NT2/D1 (cell line): ENCODE measurements around the gene CEBPE.

Experiments
- DNase-seq: peaks from one replicate; pipeline ENCODE4 v3.0.0-alpha.2; 2011; ENCODE audit warnings: low read depth, low spot score
- H3K27me3 ChIP-seq: 2 replicates; pipeline ENCODE4 v1.6.0; 2011; ENCODE audit warnings: mild to moderate bottlenecking; ENCODE audit not compliant: insufficient read length, insufficient read depth
- H3K36me3 ChIP-seq: 2 replicates; pipeline ENCODE4 v1.6.1; 2011; ENCODE audit warnings: mild to moderate bottlenecking, low read length, mixed read lengths; ENCODE audit not compliant: insufficient read depth, insufficient read length
- H3K4me1 ChIP-seq: 2 replicates; pipeline ENCODE4 v1.5.1; 2011; ENCODE audit not compliant: insufficient read depth, insufficient read length
- H3K4me3 ChIP-seq: 2 replicates; pipeline ENCODE4 v1.5.1; 2011; ENCODE audit warnings: low read depth; ENCODE audit not compliant: insufficient read length
- H3K9ac ChIP-seq: 2 replicates; pipeline ENCODE4 v1.6.0; 2011; ENCODE audit warnings: low read depth; ENCODE audit not compliant: insufficient read length
- H3K9me3 ChIP-seq: 2 replicates; pipeline ENCODE4 v1.5.1; 2011; ENCODE audit warnings: mild to moderate bottlenecking, low read length; ENCODE audit not compliant: insufficient read depth
- SUZ12 ChIP-seq: IDR thresholded peaks from 2 replicates; pipeline ENCODE4 v1.6.1; 2011; ENCODE audit not compliant: insufficient read length, insufficient read depth; ENCODE audit errors: extremely low read depth
- YY1 ChIP-seq: IDR thresholded peaks from 2 replicates; pipeline ENCODE4 v1.6.1; 2011; ENCODE audit not compliant: insufficient read length, insufficient read depth
- ZNF274 ChIP-seq: IDR thresholded peaks from 2 replicates; pipeline ENCODE4 v1.6.1; 2011; ENCODE audit warnings: mild to moderate bottlenecking, low read depth, low read length

Gene CEBPE

DNA sequence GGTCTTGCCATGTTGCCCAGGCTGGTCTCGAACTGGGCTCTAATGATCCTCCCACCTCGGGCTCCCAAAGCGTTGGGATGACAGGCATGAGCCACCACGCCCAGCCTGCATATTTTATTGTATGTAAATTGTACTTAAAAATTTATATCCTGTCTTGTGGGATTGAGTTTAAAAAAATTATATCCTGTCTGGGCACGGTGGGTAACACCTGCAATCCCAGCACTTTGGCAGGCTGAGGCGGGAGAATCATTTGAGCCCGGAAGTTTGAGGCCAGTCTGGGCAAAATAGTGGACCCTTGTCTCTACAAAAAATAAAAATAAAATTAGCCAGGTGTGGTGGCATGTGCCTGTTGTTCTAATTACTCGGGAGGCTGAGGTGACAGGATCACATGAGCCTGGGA, 13.9 kb upstream of the CEBPE start:
- H3K36me3 ChIP-seq: peaks cover 7% of the 10 kb centered on the region
- H3K27me3 ChIP-seq: no peaks in the 10 kb centered on the region
- no peaks in the 10 kb centered on the region for H3K9me3 ChIP-seq

GRCh38 chr14:23131482-23131881, 12.4 kb upstream of the CEBPE start:
- DNase-seq: no peak
- Histone ChIP-seq H3K9ac (no peak overlapping the region), H3K4me1 (peaks cover 2% of the 10 kb centered on the region), H3K36me3 (peaks cover 7% of the 10 kb centered on the region), H3K27me3 (no peaks in the 10 kb centered on the region), H3K4me3 (no peak overlapping the region), H3K9me3 (no peaks in the 10 kb centered on the region)
- TF ChIP-seq YY1: no peak
- no peak for TF ChIP-seq SUZ12
- no peak for TF ChIP-seq ZNF274

More for the DNA sequence above, 13.9 kb upstream of the CEBPE start:
- DNase-seq: no peak
- no peak overlapping the region for H3K4me3 ChIP-seq
- TF ChIP-seq SUZ12 (no peak), YY1 (no peak), ZNF274 (no peak)
- no peaks in the 10 kb centered on the region for H3K4me1 ChIP-seq
- H3K9ac ChIP-seq: no peak overlapping the region

- TF ChIP-seq ZNF274: no peak
- no peak for TF ChIP-seq YY1
- TF ChIP-seq SUZ12: no peak
- Histone ChIP-seq H3K9ac (no peak overlapping the region), H3K27me3 (no peaks in the 10 kb centered on the region), H3K4me1 (peaks cover 2% of the 10 kb centered on the region), H3K36me3 (peaks cover 7% of the 10 kb centered on the region), H3K4me3 (no peak overlapping the region), H3K9me3 (no peaks in the 10 kb centered on the region)
- DNase-seq: no peak
Measured at GRCh38 chr14:23130871-23131270, 11.8 kb upstream of the CEBPE start.

DNA sequence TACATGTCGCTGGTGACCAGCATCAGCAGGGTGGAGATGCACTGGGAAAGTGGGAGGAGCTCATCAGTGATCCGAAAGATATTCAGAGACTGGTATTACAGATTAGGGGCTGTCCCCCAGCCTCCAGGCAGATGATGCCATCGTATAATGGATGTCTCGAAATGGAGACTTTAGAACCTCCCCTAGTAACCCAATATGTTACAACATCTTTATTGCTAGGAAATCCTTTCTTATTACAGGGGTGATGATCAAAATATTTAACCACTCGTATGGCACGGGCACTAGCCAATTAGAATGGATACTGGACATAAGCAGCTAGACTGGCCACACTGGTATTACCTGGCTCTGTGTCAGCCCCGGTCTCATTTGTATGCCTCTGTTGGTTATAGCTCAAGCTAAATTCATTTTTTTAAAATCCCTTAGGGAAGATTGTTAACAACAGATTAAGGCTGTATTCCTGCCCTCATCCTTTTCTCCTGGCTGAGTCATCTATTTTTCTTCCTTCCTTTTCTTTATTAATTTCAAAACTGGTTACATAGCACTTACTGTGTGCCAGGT, 10.8 kb upstream of the CEBPE start:
- H3K9ac ChIP-seq: no peak overlapping the region
- H3K27me3 ChIP-seq: no peaks in the 10 kb centered on the region
- TF ChIP-seq YY1 (no peak), ZNF274 (no peak), SUZ12 (no peak)
- H3K36me3 ChIP-seq: peaks cover 7% of the 10 kb centered on the region
- H3K4me1 ChIP-seq: peaks cover 2% of the 10 kb centered on the region
- H3K9me3 ChIP-seq: no peaks in the 10 kb centered on the region
- DNase-seq: no peak
- no peak overlapping the region for H3K4me3 ChIP-seq

GRCh38 chr14:23128969-23129758, 10.1 kb upstream of the CEBPE start:
- DNase-seq: no peak
- Histone ChIP-seq H3K36me3 (peaks cover 7% of the 10 kb centered on the region), H3K27me3 (no peaks in the 10 kb centered on the region), H3K4me3 (no peak overlapping the region), H3K9me3 (no peaks in the 10 kb centered on the region), H3K9ac (no peak overlapping the region), H3K4me1 (peaks cover 2% of the 10 kb centered on the region)
- TF ChIP-seq ZNF274 (no peak), SUZ12 (no peak), YY1 (no peak)

GRCh38 chr14:23127861-23128260, 8.8 kb upstream of the CEBPE start:
- Histone ChIP-seq H3K9me3 (no peaks in the 10 kb centered on the region), H3K36me3 (peaks cover 7% of the 10 kb centered on the region), H3K9ac (no peak overlapping the region), H3K4me3 (no peak overlapping the region), H3K27me3 (no peaks in the 10 kb centered on the region), H3K4me1 (peaks cover 2% of the 10 kb centered on the region)
- DNase-seq: no peak
- TF ChIP-seq ZNF274: no peak
- no peak for TF ChIP-seq YY1
- no peak for TF ChIP-seq SUZ12

DNA sequence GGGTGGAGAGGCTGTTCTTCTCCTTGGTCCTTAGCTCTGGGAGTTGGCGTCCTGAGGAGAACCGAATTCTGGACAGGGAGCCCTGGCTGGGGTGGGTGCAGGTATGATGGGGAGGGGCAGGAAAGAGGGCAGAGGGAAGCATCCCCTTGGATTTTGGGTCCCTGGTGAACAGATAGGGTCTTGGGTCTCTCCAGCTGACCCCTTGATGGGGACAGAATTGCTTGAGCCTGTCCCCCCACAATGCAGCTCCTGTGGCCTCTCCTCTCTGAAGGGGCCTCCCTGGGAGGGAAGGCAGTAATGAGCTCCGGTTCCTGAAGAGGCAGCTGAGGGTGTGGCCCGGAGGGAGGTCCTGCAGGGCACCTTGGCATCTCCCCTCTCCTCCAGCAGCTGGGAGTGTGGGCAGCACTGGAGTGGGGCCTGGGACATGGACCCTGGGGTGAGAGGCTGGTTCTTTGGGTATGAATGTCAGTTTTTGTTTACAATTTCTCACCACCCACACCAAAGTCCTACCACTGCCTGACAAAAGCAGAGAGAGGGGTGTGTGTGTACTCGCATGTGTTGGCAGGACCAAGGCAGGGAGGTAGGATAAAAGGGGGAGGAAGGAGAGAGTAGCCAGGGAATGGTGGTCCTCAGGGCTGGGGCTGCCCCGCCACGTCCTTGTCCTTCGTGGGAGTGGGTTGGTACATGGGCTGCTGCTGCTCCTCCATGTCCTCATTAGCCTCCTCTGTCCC, 7.7 kb upstream of the CEBPE start:
- no peak overlapping the region for H3K9ac ChIP-seq
- DNase-seq: no peak
- H3K4me3 ChIP-seq: no peak overlapping the region
- H3K27me3 ChIP-seq: no peaks in the 10 kb centered on the region
- H3K36me3 ChIP-seq: peaks cover 7% of the 10 kb centered on the region
- TF ChIP-seq ZNF274 (no peak), SUZ12 (no peak), YY1 (no peak)
- H3K9me3 ChIP-seq: no peaks in the 10 kb centered on the region
- H3K4me1 ChIP-seq: peaks cover 2% of the 10 kb centered on the region
